Right lung (tissue), 5 donors: ENCODE results near the gene GLYR1. TPM values are rescaled to one million over a fixed set of nuclear protein-coding genes. Genes with fewer than 3 reads are reported as not detected.
A peak's percentile ranks its signal among the peaks of the same experiment; 100 is the strongest.
"Not testable (repeated sequence)": the region's sequence is repeated elsewhere in the genome, so short reads cannot be mapped to it uniquely, and the experiment has no call there.

Source experiments
- DNase-seq, 2 donors: peaks; one replicate each; pipeline ENCODE4 v3.0.0-alpha.2; 2013
- polyA plus RNA-seq, 5 donors: library from polyadenylated mRNA; unstranded; fragments of 120-200 nt; gene quantifications; one replicate each; pipeline versions ENCODE4 v1.2.1 to v1.2.3, GENCODE V29; 2013; ENCODE audit warnings: inconsistent platforms in 1 of 5, low replicate concordance in 1 of 5; ENCODE audit not compliant: insufficient read length in 5 of 5, insufficient read depth in 1 of 5

The GLYR1 gene
- polyA plus RNA-seq, 5 donors = 110 to 125 (median 122) TPM

DNA sequence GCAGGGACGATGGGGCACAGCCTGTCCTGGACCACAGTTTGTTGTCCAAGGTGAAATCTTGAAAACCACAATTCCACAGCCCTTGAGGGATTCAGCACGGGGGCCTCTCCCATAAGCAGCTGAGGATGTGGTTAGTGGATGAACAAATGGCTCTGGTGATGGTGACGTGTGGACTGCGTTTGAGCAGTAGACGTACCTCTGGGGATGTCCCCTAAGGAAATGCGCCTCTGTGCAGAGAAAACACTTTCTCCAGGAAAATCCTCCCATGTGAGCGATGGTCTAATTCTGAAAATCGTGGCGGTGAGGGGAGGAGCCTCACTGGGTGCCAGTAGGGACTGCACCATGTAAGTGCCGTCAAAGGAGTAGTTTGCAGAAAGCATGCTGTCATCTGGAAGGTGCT lies 56.2 kb downstream of the GLYR1 start:
- no peak for DNase-seq

DNA sequence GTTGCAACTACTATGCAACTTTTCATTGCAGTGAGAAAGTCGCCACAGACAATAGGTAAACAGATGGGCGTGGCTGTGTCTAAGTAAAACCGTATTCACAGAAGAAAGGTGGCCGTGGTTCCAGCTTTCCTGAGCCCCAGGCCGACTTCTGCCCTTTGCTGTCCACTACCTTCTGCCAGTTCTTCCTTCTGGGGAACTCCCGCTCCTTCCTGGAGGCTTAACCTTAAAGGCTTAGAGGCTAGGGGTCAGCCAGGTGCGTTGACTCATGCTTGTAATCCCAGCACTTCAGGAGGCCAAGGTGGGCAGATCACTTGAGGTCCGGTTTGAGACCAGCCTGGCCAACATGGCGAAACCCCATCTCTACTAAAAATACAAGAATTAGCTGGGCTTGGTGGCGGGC lies 56.8 kb downstream of the GLYR1 start:
- DNase-seq = no peak

DNA sequence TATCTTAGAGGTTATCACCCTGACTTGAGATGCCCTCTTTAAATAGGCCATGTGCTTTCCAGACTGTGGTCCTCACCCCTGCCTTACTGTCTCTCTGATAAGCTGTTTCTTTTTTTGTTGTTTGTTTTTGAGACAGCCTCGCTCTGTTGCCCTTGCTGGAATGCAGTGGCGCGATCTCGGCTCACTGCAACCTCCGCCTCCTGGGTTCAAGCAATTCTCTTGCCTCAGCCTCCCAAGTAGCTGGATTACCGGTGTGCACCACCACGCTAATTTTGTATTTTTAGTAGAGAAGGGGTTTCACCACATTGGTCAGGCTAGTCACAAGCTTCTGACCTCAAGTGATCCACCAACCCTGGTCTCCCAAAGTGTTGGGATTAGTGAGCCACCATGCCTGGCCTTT lies 58.2 kb downstream of the GLYR1 start:
- no peak for DNase-seq

DNA sequence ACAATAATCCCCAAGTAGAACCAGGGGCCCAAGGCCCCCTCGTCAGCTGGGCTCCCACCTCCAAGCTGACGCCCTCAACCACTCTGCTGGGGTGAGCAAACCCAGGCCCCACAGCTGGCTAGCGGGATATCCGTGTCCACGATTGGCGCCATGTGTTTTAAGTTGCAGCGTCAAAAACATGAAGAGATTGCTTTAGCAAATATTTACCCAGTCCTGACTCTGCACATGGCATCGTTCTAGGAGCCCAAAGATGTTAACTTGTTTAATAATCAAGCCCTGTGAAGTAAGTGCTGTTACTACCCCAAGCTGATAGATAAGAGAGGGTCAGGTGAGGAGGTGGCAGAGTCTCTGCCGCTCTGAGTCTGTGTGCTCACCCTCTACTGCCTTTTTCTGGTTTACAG lies 58.6 kb downstream of the GLYR1 start:
- DNase-seq = no peak

DNA sequence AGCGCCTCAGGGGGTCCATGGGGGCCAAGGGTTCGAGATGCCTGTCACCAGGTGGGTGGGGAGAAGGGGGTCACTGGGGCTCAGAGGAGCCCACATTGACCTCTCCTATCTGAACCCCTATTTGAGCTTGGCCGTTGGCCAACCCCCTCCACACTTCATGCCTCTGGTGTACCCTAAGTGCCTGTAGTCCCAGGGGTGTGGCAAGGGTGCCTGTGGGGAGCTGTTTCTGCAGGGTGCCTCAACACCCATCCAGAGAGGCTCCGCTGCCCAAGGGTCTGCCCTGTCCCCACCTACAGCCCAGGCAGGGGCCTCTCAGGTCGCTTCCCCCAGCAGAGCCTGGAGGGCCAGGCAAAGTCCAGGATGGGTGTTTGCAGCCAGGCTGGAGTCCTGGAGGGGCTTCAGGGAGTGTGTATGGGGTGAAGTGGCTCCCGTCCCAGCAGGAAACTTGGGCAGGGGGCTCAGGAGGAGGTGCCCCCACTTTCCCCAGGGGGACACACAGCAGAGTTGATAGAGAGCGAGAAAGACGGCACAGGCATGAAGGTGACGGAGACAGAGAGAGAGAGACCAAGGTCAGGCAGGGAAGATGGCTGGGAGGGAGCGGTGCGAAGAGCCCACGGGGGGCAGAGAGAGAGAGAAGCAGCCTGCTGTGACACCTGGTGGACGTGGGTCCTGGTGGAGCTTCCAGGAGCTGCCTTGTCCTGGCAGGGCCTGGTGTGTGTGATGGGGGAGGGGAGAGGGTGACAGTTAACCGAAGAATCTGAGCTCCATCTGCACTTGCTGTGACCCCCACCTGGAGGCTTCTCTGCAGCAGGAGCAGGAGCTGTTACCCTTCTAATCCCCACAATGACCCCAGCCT lies 59.2 kb downstream of the GLYR1 start, which contains the start of gene SEPTIN12:
SEPTIN12 (minus strand) TSS at position 719 of the 856 bp plus-strand sequence; CDS start at position 19, 700 bp downstream.
- no peak for DNase-seq

DNA sequence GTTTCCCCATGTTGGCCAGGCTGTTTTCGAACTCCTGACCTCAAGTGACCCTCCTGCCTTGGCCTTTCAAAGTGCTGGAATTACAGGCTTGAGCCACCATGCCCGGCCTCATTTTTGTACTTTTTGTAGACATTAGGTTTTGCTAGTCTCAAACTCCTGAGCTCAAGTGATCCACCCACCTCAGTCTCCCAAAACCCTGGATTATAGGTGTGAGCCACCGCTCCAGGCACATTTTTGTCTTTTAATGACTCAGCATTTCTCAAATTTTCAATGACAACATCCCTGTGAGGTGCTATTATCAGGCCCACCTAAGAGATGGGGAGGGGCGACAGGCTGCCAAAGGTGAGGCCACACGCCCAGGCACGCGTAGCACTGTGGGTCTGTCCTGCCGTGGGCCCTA lies 60.0 kb downstream of the GLYR1 start:
- DNase-seq = no peak

DNA sequence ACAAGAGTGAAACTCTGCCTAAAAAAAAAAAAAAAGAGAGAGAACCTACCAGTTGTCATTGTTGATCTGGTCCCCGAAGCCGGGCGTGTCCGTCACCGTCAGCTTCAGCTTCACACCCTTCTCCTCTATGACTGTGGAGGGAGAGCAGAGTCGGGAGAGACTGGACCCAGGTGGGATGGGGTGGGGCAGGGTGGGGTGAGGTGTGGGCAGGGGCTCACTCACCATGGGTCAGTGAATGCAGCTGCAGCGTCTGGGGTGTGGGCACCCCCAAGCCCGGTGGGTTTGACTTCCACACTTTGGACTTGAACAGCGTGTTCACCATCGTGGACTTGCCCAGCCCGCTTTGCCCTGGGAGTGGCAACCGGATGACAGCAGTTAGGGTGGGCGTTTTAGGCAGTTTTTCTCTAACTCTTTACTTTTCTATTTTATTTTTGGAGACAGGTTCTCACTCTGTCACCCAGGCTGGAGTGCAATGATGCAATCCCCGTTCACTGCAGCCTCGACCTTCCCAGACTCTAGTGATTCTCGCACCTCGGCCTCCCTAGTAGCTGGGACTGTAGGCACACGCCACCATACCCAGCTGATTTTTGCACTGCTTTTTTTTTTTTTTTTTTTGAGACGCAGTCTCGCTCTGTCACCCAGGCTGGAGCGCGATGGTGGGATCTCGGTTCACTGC lies 61.2 kb downstream of the GLYR1 start:
- no peak for DNase-seq

DNA sequence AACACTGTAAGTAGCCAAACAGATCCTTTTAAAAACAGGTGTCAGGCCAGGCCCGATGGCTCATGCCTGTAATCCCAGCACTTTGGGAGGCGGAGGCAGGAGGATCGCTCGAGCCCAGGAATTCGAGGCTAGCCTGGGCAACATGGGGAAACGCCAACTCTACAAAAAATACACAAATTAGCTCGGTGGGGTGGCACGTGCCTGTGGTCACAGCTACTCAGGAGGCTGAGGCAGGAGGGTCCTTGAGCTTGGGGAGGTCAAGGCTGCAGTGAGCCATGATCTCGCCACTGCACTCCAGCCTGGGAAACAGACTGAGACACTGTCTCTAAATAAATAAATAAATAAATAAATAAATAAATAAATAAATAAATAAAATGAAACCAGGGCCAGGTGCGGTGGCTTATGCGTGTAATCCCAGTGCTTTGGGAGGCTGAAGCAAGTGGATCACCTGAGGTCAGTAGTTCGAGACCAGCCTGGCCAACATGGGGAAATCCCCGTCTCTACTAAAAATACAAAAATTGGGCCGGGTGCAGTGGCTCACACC lies 62.6 kb downstream of the GLYR1 start:
- not testable (repeated sequence) for DNase-seq

DNA sequence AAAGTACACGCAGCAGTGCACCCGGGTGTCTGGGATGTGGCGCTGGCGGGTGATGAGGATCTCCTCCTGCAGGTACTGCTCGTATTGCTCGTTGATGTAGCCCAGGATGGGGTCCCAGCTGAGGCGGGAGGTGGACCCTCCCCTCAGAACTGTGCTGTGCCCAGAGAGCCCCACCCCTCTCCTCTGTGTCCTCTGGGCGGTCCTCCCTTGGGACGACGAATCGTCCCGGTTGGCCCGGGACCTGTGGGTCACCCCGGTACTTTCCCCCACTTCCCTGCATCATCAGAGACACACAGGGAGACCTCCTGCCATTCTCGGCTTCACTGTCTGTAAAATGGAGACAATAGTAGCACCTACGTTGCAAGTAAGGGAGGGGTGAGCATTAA lies 63.1 kb downstream of the GLYR1 start:
- DNase-seq = no peak

DNA sequence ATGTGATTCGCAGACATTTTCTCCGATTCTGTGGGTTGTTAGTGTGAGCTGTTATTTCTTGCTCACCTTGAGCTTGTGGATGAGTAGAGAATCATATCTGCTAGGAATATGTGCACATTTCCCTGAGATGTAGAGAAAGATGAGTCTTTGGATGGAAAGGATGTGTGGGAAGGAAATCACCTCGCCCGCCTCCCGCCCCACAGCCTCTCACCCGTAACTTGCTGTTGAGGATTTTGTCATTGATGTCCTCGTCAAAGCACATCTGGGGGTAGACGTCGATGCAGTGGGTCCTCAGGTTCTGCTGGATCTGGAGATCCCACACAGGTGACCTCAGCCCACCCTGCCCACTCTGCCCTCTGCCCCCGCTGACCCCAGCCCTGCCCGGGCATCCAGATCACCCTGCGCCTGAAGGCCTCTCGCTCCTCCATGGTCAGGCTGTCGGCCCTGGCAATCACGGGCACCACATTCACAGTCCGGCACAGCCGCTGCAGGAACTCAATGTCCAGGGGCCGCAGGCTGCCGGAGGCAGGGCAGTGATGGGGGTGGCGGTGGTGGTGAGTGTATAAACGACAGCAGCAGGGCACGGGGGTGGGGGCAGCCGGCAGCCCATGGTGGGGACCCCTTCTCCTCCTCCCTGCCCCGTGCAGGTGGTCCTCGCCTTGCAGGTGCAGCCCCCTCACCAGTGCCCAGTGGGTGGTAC lies 63.7 kb downstream of the GLYR1 start:
- no peak for DNase-seq

DNA sequence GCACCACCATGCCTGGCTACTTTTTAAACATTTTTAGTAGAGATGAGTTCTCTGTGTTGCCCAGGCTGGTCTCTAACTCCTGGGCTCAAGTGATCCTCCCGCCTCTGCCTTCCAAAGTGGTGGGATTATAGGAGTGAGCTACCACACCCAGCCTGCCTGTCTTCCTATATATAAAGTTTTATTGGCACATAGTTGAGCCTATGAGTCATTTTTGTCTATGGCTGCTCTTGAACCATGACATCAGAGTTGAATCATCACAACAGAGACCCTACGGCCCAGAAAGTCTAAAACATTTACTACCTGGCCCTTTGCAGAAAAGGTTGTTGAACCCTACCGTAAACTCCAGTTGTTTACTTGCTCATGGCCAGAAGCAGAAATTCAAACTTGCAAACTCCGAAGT lies 66.9 kb downstream of the GLYR1 start:
- no peak for DNase-seq

DNA sequence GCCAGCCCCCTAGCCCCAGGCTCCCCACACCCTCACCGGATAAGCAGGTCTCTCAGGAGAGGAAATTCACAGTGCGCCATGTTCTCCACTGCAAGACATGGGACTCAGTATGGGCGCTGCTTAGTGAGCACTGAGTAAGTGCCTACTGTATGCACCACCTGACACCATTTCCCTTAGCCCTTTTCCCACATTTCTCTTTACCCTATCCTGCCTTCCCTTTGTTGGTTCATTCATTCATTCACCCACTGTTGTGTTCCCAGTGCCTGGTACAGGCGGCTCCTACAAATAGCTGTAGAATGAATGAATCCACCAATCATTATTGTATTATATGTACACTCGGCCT lies 69.1 kb downstream of the GLYR1 start:
- no peak for DNase-seq

DNA sequence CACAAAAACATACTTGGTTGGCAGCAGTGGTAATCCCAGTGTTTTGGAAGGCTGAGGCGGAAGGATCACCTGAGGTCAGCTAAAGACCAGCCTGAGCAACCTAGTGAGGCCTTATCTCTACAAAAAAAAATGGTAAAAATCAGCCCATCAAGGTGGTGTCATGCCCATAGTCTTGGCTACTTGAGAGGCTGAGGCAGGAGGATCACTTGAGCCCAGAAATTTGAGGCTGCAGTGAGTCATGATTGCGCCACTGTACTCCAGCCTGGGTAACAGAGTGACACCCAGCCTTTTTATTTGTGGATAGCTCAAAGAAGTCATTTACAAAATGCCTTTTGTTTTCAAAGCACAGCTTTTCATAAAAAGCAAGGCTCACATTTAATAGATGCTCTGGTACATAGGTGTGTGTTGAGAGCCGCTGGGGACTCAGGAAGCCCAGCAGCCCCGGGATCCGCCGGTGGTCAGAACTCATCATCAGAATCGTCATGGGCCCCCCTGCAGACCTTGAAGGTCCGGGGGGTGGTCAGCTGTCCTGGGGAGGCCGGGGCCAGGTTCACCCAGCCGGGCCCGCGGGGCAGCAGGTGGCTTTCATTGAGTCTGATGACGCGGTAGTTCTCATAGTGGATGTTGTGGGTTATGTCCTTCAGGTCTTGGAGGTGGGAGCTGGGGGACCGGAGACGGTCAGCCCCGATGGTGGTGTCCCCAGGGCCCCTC lies 69.6 kb downstream of the GLYR1 start:
- DNase-seq = no peak

DNA sequence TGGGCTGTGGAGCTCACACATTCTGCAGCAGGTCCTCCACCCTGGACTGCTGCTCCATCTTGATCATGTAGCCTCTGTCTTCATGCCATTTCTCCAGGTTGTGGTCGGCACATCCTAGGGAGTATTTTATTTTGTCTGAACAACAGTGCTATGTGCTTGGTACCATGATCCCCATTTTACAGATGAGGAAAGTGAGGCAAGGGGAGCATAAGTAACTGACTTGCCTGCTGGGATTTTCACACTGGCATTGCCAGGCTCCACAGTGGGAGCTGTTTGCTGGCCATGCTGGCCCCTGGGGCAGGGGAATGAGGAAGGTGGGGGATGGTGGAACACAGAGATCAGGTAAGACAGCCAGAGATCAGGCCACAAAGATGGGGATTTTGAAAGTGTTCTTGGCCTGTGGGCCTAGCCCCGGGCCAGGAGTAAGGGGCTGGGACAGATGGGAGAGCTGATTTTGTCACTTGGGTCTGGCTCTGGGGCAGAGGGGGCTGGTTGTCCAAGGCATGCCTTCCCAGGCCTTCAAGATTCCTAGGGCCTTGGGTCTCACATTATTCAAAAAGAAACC lies 70.9 kb downstream of the GLYR1 start:
- DNase-seq = no peak

DNA sequence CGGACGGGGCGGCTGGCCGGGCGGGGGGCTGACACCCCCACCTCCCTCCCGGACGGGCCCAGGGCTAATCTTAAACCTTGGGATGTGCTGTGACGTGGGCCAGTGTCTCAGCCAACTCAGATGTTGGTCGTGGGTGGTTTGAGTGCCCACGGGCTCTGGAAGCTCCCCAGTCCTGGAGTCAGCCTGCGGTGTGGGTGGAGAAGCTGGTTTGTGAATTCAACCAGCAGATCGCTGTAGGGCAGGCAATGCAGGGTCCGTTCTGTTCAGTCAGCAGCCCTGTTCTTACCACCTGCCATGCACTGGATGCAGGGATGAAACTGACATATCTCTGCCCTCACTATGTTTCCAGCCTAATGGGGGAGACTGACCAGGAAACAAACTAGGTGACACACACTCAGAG lies 72.1 kb downstream of the GLYR1 start:
- no peak for DNase-seq

DNA sequence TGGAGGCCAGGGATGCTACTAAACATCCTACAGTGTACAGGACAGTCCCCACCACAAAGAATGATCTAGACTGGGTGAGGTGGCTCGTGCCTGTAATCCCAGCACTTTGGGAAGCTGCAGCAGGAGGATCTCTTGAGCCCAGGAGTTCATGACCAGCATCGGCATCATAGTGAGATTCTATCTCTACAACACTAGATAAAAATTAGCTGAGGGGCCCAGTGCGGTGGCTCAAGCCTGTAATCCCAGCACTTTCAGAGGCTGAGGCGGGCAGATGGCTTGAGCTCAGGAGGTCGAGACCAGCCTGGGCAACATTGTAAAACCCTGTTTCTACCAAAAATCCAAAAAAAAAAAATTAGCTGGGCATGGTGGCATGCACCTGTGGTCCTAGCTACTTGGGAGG lies 74.7 kb downstream of the GLYR1 start:
- DNase-seq = no peak

DNA sequence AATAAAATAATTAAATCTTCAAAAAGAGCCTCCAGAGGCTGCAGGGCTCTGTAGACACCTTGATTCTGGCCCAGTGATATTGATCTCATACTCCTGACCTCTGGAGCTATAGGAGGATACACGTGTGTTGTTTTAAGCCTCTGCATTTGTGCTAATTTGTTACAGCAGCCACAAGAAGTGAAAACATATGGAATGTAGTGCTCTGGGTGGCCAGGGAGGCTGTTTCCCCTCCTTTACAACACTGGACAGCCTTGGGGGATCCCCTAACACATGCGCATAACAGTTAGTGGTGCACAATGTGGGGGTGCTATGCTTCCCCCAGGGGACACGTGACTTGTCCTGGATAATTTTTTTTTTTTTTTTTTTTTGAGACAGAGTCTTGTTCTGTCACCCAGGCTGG lies 75.4 kb downstream of the GLYR1 start:
- DNase-seq = no peak

DNA sequence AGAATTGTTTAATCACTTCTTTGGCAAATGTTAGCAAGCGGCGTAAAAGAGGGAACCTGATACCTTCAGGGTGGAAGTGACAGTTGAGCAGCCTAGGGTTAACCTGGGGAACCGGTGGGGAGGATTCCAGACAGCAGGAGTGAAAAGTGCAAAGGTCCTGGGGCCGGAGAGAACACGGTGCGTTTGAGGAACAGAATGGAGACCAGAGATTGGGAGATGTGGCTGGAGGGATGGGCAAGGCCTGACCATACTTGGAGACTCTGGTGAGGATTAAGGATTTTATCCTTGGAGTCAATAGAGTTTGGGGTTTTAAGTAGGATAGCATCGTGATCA lies 77.8 kb downstream of the GLYR1 start:
- DNase-seq = no peak

DNA sequence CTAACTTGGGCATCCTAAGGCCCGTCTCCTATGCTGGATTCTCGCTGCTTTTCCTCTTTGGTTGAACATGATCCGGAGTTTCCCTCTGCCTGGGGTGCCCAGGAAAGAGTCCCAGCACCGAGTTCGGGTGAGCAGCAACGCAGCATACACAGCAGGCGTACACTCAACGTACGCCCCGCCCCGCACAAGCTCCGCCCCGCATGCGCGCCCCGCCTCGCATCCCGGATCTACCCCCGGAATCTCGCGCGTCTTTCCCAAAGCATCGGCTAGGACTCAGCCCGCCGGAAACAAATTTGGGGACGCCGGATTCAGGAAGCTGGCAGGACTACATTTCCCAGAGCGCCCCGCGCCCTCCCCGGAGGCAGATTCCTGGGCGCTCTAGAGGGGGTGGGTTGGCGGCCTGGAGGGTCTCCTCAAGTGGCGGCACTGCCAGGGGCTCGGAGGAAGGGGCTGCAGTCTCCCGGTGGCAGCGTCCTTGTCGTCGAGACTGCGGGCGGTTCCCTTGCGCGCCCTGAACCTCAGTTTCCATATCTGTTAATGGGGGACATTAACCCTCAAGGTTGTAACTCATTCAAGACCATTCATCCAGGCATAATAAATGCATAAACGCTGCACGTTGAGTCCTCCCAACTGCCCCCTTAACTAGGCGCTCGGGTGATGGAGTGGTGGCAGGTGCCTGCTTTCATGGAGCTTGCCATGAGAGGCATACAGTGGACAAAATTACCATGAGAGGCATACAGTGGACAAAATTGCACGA lies 78.4 kb downstream of the GLYR1 start:
- DNase-seq = peak; percentile 94 to 96

DNA sequence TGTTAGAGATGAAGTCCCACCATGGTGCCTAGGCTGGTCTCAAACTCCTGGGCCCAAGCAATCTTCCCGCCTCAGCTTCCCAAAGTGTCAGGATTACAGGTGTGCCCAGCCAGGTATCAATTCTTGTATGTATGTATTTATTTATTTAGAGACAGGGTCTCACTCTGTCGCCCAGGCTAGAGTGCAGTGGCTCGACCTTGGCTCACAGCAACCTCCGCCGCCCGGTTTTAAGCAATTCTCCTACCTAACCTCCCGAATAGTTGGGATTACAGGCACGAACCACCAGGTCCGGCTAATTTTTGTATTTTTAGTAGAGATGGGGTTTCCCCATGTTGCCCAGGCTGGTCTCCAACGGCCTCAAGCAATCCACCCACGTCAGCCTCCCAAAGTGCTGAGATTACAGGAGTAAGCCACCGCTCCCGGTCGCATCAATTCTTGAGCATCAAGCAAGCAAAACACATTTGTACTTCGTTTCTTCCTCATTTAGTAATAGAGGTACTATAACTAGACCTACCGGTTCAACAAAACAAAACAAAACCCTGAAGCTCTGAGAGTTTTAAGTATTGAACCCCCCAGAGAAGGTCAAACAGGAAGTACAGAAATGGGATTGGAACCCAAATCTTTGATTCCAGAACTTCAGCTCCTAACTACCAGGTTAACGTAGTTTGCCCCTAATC lies 79.1 kb downstream of the GLYR1 start:
- no peak for DNase-seq
